Measurements from ENCODE around the gene PRMT1. TPM values are rescaled to one million over a fixed set of nuclear protein-coding genes. Genes with fewer than 3 reads are reported as not detected.

PRMT1 gene
- total and polyA plus RNA-seq, 2 of the 13 experiments (the other 11 are each of a cell fraction or from before 2014, with no cell fraction given): 324 to 374 TPM

DNA sequence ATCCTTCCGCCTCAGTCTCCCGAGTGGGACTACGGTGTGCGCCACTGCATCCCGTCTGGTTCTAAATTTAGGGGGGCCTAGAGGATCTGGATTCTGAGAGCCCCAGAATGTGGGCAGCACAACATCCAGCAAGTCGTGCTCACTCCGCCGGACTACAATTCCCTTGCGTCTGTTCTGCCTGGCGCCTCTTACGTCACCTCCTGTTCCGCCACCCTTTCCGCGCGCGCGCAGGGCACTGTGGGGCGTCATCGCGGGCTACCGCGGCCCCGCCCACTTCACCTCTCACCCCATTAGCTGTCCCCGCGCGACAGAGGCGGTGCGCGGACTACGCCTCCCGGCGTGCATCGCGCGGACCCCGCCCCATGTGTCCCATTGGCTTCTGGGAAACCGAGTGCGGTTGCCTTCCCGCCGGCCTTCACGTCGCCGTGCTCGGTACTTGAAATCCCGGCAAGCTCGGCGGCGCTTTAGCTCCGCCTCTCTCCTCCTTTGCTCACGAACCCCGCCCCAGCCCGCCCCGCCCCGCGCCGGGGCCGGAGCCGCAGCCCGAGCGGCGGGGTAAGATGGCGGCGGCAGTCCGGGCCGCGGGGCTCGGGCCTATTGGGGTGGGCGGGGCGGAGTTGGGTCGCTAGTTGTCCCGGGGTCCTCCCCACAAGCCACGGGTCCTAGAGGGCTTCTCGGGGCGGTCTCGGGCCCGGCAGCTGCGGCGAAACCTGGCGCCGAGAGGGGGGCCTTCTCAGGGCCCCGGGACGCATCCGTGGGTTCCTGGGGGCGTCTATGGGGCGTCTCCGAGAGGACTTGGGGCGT is 35.2 kb upstream of the PRMT1 start, which contains the start of gene SCAF1 (continued):
- TF ChIP-seq, protein P1, sequence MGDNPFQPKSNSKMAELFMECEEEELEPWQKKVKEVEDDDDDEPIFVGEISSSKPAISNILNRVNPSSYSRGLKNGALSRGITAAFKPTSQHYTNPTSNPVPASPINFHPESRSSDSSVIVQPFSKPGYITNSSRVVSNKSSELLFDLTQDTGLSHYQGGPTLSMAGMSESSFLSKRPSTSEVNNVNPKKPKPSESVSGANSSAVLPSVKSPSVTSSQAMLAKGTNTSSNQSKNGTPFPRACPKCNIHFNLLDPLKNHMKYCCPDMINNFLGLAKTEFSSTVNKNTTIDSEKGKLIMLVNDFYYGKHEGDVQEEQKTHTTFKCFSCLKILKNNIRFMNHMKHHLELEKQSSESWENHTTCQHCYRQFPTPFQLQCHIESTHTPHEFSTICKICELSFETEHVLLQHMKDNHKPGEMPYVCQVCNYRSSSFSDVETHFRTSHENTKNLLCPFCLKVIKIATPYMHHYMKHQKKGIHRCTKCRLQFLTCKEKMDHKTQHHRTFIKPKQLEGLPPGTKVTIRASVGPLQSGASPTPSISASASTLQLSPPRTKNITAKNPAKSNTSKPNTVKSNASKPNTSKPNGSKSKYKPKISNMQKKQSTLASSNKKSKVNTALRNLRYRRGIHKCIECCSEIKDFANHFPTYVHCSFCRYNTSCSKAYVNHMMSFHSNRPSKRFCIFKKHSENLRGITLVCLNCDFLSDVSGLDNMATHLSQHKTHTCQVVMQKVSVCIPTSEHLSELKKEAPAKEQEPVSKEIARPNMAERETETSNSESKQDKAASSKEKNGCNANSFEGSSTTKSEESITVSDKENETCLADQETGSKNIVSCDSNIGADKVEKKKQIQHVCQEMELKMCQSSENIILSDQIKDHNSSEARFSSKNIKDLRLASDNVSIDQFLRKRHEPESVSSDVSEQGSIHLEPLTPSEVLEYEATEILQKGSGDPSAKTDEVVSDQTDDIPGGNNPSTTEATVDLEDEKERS (CRISPR knock-in tag; IDR thresholded peaks at IDR 0.05): peak; percentile 2; the same call in 1 of the 2 replicates
- no peak for TF ChIP-seq ATF7-NPFF (CRISPR knock-in tag; IDR thresholded peaks at IDR 0.05; ENCODE audit: low read depth)
- no peak for TF ChIP-seq TMF1 (CRISPR knock-in tag; IDR thresholded peaks at IDR 0.05; ENCODE audit: low read depth)
- peak; percentile 82; the same call in 1 of the 2 replicates for TF ChIP-seq ZNF788 (CRISPR knock-in tag; IDR thresholded peaks at IDR 0.05; ENCODE audit: borderline replicate concordance)
- peak; percentile 73 for TF ChIP-seq TEAD3 (CRISPR knock-in tag; optimal IDR thresholded peaks at IDR 0.05; ENCODE audit: borderline replicate concordance)
- no peak for TF ChIP-seq LCORL (IDR thresholded peaks at IDR 0.05)
- peak; percentile 77; the same call in 1 of the 2 replicates for TF ChIP-seq LCORL (CRISPR knock-in tag; IDR thresholded peaks at IDR 0.05)
- no peak for TF ChIP-seq RNF2 (conservative IDR thresholded peaks at IDR 0.05; ENCODE audit: low read depth)
- no peak for TF ChIP-seq NFE2L1 (CRISPR knock-in tag; IDR thresholded peaks at IDR 0.05; ENCODE audit: borderline replicate concordance)
- peak; percentile 100 for TF ChIP-seq SP4 (CRISPR knock-in tag; IDR thresholded peaks at IDR 0.05)
- TF ChIP-seq, protein P2, sequence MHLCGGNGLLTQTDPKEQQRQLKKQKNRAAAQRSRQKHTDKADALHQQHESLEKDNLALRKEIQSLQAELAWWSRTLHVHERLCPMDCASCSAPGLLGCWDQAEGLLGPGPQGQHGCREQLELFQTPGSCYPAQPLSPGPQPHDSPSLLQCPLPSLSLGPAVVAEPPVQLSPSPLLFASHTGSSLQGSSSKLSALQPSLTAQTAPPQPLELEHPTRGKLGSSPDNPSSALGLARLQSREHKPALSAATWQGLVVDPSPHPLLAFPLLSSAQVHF (CRISPR knock-in tag; IDR thresholded peaks at IDR 0.05): no peak
- TF ChIP-seq SKI (IDR thresholded peaks at IDR 0.05; ENCODE audit: partially characterized antibody): peak; percentile 64
- TF ChIP-seq, protein P3, sequence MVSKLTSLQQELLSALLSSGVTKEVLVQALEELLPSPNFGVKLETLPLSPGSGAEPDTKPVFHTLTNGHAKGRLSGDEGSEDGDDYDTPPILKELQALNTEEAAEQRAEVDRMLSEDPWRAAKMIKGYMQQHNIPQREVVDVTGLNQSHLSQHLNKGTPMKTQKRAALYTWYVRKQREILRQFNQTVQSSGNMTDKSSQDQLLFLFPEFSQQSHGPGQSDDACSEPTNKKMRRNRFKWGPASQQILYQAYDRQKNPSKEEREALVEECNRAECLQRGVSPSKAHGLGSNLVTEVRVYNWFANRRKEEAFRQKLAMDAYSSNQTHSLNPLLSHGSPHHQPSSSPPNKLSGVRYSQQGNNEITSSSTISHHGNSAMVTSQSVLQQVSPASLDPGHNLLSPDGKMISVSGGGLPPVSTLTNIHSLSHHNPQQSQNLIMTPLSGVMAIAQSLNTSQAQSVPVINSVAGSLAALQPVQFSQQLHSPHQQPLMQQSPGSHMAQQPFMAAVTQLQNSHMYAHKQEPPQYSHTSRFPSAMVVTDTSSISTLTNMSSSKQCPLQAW (CRISPR knock-in tag; IDR thresholded peaks at IDR 0.05): peak; percentile 86; the same call in 1 of the 2 replicates
- TF ChIP-seq HNRNPLL (IDR thresholded peaks at IDR 0.05; ENCODE audit: low read depth, low read length, poor library complexity, severe bottlenecking): peak; percentile 85
- peak; percentile 80 for TF ChIP-seq ZFY (CRISPR knock-in tag; IDR thresholded peaks at IDR 0.05)
- TF ChIP-seq NFATC3 (CRISPR knock-in tag; IDR thresholded peaks at IDR 0.05): no peak
- peak; percentile 66 for TF ChIP-seq HNRNPK (IDR thresholded peaks at IDR 0.05; ENCODE audit: low read depth, low read length, poor library complexity, severe bottlenecking)
- 0 out of 2 replicates have a peak, but pooled peaks have one; percentile 29 for TF ChIP-seq ZNF446 (CRISPR knock-in tag; IDR thresholded peaks at IDR 0.05)

Measured in HepG2 (cell line).